IMR-90 (cell line): ENCODE data around the gene ALDH5A1. TPM values are rescaled to one million over a fixed set of nuclear protein-coding genes. Genes with fewer than 3 reads are reported as not detected.

Experiments used
- ATAC-seq: fragments of 200-7000 bp; cut with Tn5 transposase; 2 replicates; pipeline ENCODE4 v1.9.1; 2020; ENCODE audit warnings: low read depth, mild to moderate bottlenecking, moderate library complexity
- BruUV-seq: library from RNA; stranded (reverse); fragments of 400-500 nt; replicated peaks from 2 replicates; lab custom pipeline; 2021; lab: Mats Ljungman, UMichigan
- CTCF ChIA-PET: fragments of 300-600 bp; formaldehyde crosslinking; extraction: SDS; loops from one replicate; lab custom pipeline; 2021; ENCODE audit warnings: antibody characterized with exemption; lab: Yijun Ruan, JAX
- POLR2A ChIA-PET: fragments of 300-600 bp; sonication (Branson Sonifier 250); formaldehyde crosslinking; loops from one replicate; lab custom pipeline; 2022; ENCODE audit warnings: antibody characterized with exemption; ENCODE audit not compliant: unreplicated experiment; lab: Charles Lee
- DNase-seq: peaks from one replicate; pipeline ENCODE4 v3.0.0; 2013
- H2AFZ ChIP-seq: replicated peaks from 2 replicates; pipeline ENCODE3; 2013; ENCODE audit warnings: low read length, mild to moderate bottlenecking; ENCODE audit not compliant: poor library complexity
- H2AK5ac ChIP-seq: 2 replicates; pipeline ENCODE4 v1.6.1; 2013; ENCODE audit warnings: low read depth, low read length, inconsistent platforms
- H2AK9ac ChIP-seq: replicated peaks from 2 replicates; pipeline ENCODE3; 2013; ENCODE audit warnings: mild to moderate bottlenecking, low read depth, low read length, moderate library complexity; ENCODE audit not compliant: poor library complexity
- H2BK120ac ChIP-seq: 2 replicates; pipeline ENCODE4 v1.6.1; 2013; ENCODE audit warnings: low read depth, low read length, inconsistent platforms
- H2BK15ac ChIP-seq: 3 replicates; pipeline ENCODE4 v1.6.1; 2013; ENCODE audit warnings: low read depth, low read length, inconsistent platforms
- H2BK20ac ChIP-seq: 2 replicates; pipeline ENCODE4 v1.6.1; 2013; ENCODE audit warnings: low read depth, mild to moderate bottlenecking, inconsistent platforms, low read length, moderate library complexity
- H2BK5ac ChIP-seq: 2 replicates; pipeline ENCODE4 v1.6.1; 2013; ENCODE audit warnings: mild to moderate bottlenecking, low read depth, low read length, inconsistent platforms; ENCODE audit not compliant: poor library complexity, severe bottlenecking
- H3K14ac ChIP-seq: replicated peaks from 2 replicates; pipeline ENCODE4 v1.6.1; 2013; ENCODE audit warnings: low read depth, low read length, inconsistent platforms
- H3K18ac ChIP-seq: 2 replicates; pipeline ENCODE4 v1.6.1; 2013; ENCODE audit warnings: low read depth, low read length, control low read depth
- H3K23ac ChIP-seq: 2 replicates; pipeline ENCODE4 v1.6.1; 2013; ENCODE audit warnings: low read depth, low read length, inconsistent platforms
- H3K27ac ChIP-seq: 2 replicates; pipeline ENCODE4 v1.5.1; 2013; ENCODE audit warnings: mild to moderate bottlenecking, control low read depth, low read length; ENCODE audit not compliant: insufficient read depth
- H3K27me3 ChIP-seq: 2 replicates; pipeline ENCODE4 v1.6.1; 2013; ENCODE audit warnings: low read length; ENCODE audit not compliant: control insufficient read depth, insufficient read depth
- H3K36me3 ChIP-seq: 2 replicates; pipeline ENCODE4 v1.6.1; 2013; ENCODE audit warnings: low read length, mixed read lengths; ENCODE audit not compliant: control insufficient read depth, insufficient read depth
- H3K4ac ChIP-seq: 2 replicates; pipeline ENCODE4 v1.6.1; 2013; ENCODE audit warnings: low read depth, low read length, inconsistent platforms
- H3K4me1 ChIP-seq: 2 replicates; pipeline ENCODE4 v1.6.1; 2013; ENCODE audit warnings: low read length, mixed read lengths; ENCODE audit not compliant: control insufficient read depth, insufficient read depth
- H3K4me2 ChIP-seq: 2 replicates; pipeline ENCODE4 v1.6.1; 2013; ENCODE audit warnings: low read depth, mild to moderate bottlenecking, control low read depth, low read length, moderate library complexity
- H3K4me3 ChIP-seq: 2 replicates; pipeline ENCODE4 v1.5.1; 2013; ENCODE audit warnings: low read depth, mild to moderate bottlenecking, control low read depth, low read length, moderate library complexity; ENCODE audit not compliant: insufficient read depth
- H3K56ac ChIP-seq: 2 replicates; pipeline ENCODE4 v1.6.1; 2013; ENCODE audit warnings: low read length, inconsistent platforms; ENCODE audit not compliant: insufficient read depth; ENCODE audit errors: extremely low read depth
- H3K79me1 ChIP-seq, 2 experiments: 2 replicates each; pipeline ENCODE4 v1.6.1; 2013; ENCODE audit warnings: low read length in 2 of 2, inconsistent platforms in 1 of 2, low read depth in 1 of 2
- H3K9ac ChIP-seq: 2 replicates; pipeline ENCODE4 v1.6.1; 2013; ENCODE audit warnings: low read depth, low read length, control low read depth
- H3K9me1 ChIP-seq: 2 replicates; pipeline ENCODE4 v1.6.1; 2013; ENCODE audit warnings: low read length, inconsistent platforms; ENCODE audit not compliant: insufficient read depth
- H3K9me3 ChIP-seq: 2 replicates; pipeline ENCODE4 v1.6.1; 2013; ENCODE audit warnings: low read length; ENCODE audit not compliant: control insufficient read depth, insufficient read depth
- H4K20me1 ChIP-seq: 2 replicates; pipeline ENCODE4 v1.6.1; 2013; ENCODE audit warnings: low read length, inconsistent platforms; ENCODE audit not compliant: insufficient read depth
- H4K5ac ChIP-seq: 2 replicates; pipeline ENCODE4 v1.6.1; 2013; ENCODE audit warnings: mild to moderate bottlenecking, low read depth, low read length, control low read depth
- H4K8ac ChIP-seq, 2 experiments: 2 replicates each; pipeline ENCODE4 v1.6.1; 2013; ENCODE audit warnings: low read depth in 2 of 2, low read length in 2 of 2, control low read depth in 1 of 2, inconsistent platforms in 1 of 2
- H4K91ac ChIP-seq: 2 replicates; pipeline ENCODE4 v1.6.1; 2013; ENCODE audit warnings: low read depth, low read length, inconsistent platforms; ENCODE audit not compliant: insufficient read depth
- CEBPB ChIP-seq: IDR thresholded peaks from 2 replicates; pipeline ENCODE4 v1.6.1; 2012; ENCODE audit warnings: low read depth, low read length, improper control_type of control experiment
- ELK1 ChIP-seq: fragments of 150-350 bp; IDR thresholded peaks from 2 replicates; pipeline ENCODE4 v1.6.1; 2016; ENCODE audit warnings: low read depth, mild to moderate bottlenecking, low read length, moderate library complexity, borderline replicate concordance
- MXI1 ChIP-seq: IDR thresholded peaks from 2 replicates; pipeline ENCODE4 v1.6.1; 2012; ENCODE audit warnings: low read depth, mild to moderate bottlenecking, low read length, moderate library complexity, borderline replicate concordance
- RCOR1 ChIP-seq: IDR thresholded peaks from 2 replicates; pipeline ENCODE4 v1.6.1; 2012; ENCODE audit warnings: mild to moderate bottlenecking, low read length, improper control_type of control experiment; ENCODE audit not compliant: insufficient replicate concordance
- WGBS, 2 experiments: methylation state at CpG; one replicate each; pipeline versions ENCODE4 v1.1.5 to v1.1.7; 2013; ENCODE audit warnings: missing lambda C conversion rate in 2 of 2; ENCODE audit not compliant: insufficient read length in 1 of 2; ENCODE audit errors: extremely low coverage in 2 of 2; 5-methylcytosine and 5-hydroxymethylcytosine counted together
- dilution Hi-C: fragments of 300-500 bp; cut with HindIII; formaldehyde crosslinking; loops from one replicate; pipeline ENCODE4 v1.14.3; 2018; ENCODE audit warnings: low sequenced_read_pairs; ENCODE audit not compliant: unreplicated experiment
- in situ Hi-C: fragments of 300-500 bp; cut with MboI; formaldehyde crosslinking; loops from 3 replicates; pipeline ENCODE4 v1.14.3; 2019; ENCODE audit warnings: low sequenced_read_pairs, inconsistent platforms, mixed read lengths
- intact Hi-C: fragments of 100-400 bp; cut with micrococcal nuclease; formaldehyde crosslinking; loops from 2 replicates; pipeline ENCODE4 v1.10.0; 2022
- polyA plus RNA-seq, 3 experiments: library from polyadenylated mRNA; depleted of rRNA; stranded (reverse); fragments of >200 nt; gene quantifications; 2 replicates each; pipeline ENCODE4 v1.2.3, GENCODE V29; 2012; ENCODE audit warnings: low replicate concordance in 1 of 3
- total RNA-seq: library from RNA; depleted of rRNA; stranded (reverse); fragments of >200 nt; gene quantifications from 2 replicates; pipeline ENCODE4 v1.2.3, GENCODE V29; 2012

The ALDH5A1 gene
- total and polyA plus RNA-seq, 2 of the 4 experiments (the other 2 are of a cell fraction), result 0.36 to 0.48 TPM

GRCh38 chr6:24451581-24452388 lies 43.0 kb upstream of the ALDH5A1 start:
- Histone ChIP-seq H2AK5ac (no peak overlapping the region), H3K36me3 (no peaks in the 10 kb centered on the region), H3K18ac (no peak overlapping the region), H2BK120ac (no peak overlapping the region), H3K9me3 (no peaks in the 10 kb centered on the region), H3K56ac (no peak overlapping the region), H4K5ac (no peak overlapping the region), H3K4me2 (no peak overlapping the region), H3K14ac (no peak overlapping the region), H4K20me1 (no peaks in the 10 kb centered on the region), H3K4me3 (no peak overlapping the region), H3K23ac (no peak overlapping the region), H4K8ac (no peak overlapping the region), H3K27me3 (peaks cover 3% of the 10 kb centered on the region), H2AK9ac (no peak overlapping the region), H3K27ac (no peak overlapping the region), H4K91ac (no peak overlapping the region), H3K79me1 (no peaks in the 10 kb centered on the region), H2BK15ac (no peak overlapping the region), H3K4ac (no peak overlapping the region), H3K4me1 (no peaks in the 10 kb centered on the region), H2BK5ac (no peak overlapping the region), H2AFZ (no peak overlapping the region), H3K9me1 (no peaks in the 10 kb centered on the region), H3K9ac (no peak overlapping the region), H2BK20ac (no peak overlapping the region)
- dilution Hi-C loops (no loop called here), intact Hi-C loops (no loop called here), in situ Hi-C loops (no loop called here)
- CTCF ChIA-PET, result interaction anchor here (0.7 kb wide), 1 partner anchor 1354 kb away, joined by 3 read pairs; no protein-coding TSS in a partner anchor
- BruUV-seq, result no TSS peak
- DNase-seq (no peak), ATAC-seq (no peak)
- TF ChIP-seq CEBPB (no peak), RCOR1 (no peak), MXI1 (no peak), ELK1 (no peak)
- WGBS, 2 experiments, result 60% methylated on average over 1 of the region's 13 CpGs; no CpG with 5 or more reads in 1 of the 2 experiments
- POLR2A ChIA-PET, result no interaction called here
